Measurements from ENCODE around the gene FOXP1. TPM values are rescaled to one million over a fixed set of nuclear protein-coding genes. Genes with fewer than 3 reads are reported as not detected.

FOXP1 gene
- total RNA-seq, 1 experiment from 2014 or later, result 75.3 TPM

DNA sequence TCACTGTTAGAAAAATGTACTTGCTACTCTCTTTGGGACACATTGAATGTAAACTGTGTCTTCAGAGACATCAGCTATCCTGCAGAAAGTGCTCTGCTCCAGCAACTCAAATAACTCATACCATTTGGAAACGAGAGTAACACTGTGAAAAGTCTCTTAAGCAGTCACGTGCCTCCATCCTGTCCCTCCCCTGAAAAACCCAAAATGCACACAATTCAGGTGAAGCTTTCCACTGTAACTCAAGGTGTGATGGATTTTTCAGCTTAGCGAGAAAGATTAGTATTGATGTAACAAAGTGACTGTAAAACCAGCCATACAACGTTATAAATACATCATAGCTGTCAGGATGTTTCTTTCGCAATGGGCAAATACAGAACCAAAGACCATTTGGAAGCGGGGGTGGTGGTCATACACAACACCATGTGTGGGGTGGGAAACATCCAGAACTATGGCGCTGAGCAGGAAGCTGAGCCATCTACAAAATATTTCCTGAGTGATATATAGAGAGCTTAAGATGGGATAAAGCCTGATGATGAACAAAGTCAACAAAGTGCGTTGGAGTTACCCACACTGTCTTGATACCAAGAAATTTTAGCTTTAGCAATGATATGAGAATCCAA, 332.3 kb downstream of the FOXP1 start:
- no peak overlapping the region for H3T11ph ChIP-seq (ENCODE audit: low read length)
- H3K9ac ChIP-seq (ENCODE audit: extremely low read depth, insufficient read length, low read length), result no peak overlapping the region
- peaks cover 8% of the 10 kb centered on the region; the same call in 1 of the 2 replicates for H3K4me1 ChIP-seq (ENCODE audit: insufficient read depth, low read length)
- Mint-ChIP-seq H3K27me3 (ENCODE audit: low read depth) (no peaks in the 10 kb centered on the region), H3K4me1 (peaks cover 19 to 23% of the 10 kb centered on the region in 2 experiments), H3K27ac (no peak overlapping the region), H3K9me3 (no peaks in the 10 kb centered on the region), H3K4me3 (no peak overlapping the region), H3K36me3 (ENCODE audit: insufficient read depth in 1 of 3, low read depth in 3 of 3) (no peaks in the 10 kb centered on the region)
- no CpG with 5 or more reads among the region's 8 CpGs for WGBS (ENCODE audit: extremely low coverage, insufficient read length, low lambda C conversion rate)
- no peak for DNase-seq
- H4K20me1 ChIP-seq (ENCODE audit: control insufficient read depth, insufficient read depth, insufficient read length), result no peaks in the 10 kb centered on the region
- no peaks in the 10 kb centered on the region for H3K23me2 ChIP-seq (ENCODE audit: insufficient read length, low read depth, low read length, poor library complexity, severe bottlenecking)
- no peak overlapping the region for H2BK5ac ChIP-seq (ENCODE audit: insufficient read length, low read length)
- no peaks in the 10 kb centered on the region for H3K9me3 ChIP-seq (ENCODE audit: control insufficient read depth, low read depth, low read length)
- H3K4me2 ChIP-seq (ENCODE audit: insufficient read depth, insufficient read length, low read length), result no peak overlapping the region
- H3K23ac ChIP-seq (ENCODE audit: insufficient read length, low read depth, low read length), result no peak overlapping the region
- no peaks in the 10 kb centered on the region for H3K79me1 ChIP-seq (ENCODE audit: insufficient read depth, low read depth, low read length, poor library complexity, severe bottlenecking)
- H2BK120ac ChIP-seq (ENCODE audit: low read depth, low read length, poor library complexity, severe bottlenecking), result no peak overlapping the region
- H2AFZ ChIP-seq (ENCODE audit: low read length), result no peak overlapping the region
- H4K5ac ChIP-seq (ENCODE audit: insufficient read length, low read depth, low read length), result no peak overlapping the region
- H2BK12ac ChIP-seq (ENCODE audit: insufficient read length, low read depth, low read length), result no peak overlapping the region
- TF ChIP-seq, protein P1, sequence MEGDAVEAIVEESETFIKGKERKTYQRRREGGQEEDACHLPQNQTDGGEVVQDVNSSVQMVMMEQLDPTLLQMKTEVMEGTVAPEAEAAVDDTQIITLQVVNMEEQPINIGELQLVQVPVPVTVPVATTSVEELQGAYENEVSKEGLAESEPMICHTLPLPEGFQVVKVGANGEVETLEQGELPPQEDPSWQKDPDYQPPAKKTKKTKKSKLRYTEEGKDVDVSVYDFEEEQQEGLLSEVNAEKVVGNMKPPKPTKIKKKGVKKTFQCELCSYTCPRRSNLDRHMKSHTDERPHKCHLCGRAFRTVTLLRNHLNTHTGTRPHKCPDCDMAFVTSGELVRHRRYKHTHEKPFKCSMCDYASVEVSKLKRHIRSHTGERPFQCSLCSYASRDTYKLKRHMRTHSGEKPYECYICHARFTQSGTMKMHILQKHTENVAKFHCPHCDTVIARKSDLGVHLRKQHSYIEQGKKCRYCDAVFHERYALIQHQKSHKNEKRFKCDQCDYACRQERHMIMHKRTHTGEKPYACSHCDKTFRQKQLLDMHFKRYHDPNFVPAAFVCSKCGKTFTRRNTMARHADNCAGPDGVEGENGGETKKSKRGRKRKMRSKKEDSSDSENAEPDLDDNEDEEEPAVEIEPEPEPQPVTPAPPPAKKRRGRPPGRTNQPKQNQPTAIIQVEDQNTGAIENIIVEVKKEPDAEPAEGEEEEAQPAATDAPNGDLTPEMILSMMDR (conservative IDR thresholded peaks at IDR 0.05), result no peak
- no peak overlapping the region for H3K27ac ChIP-seq (ENCODE audit: insufficient read length, low read depth, low read length)
- no peak overlapping the region for H2BK15ac ChIP-seq (ENCODE audit: low read depth, low read length)
- no peak overlapping the region for H3K56ac ChIP-seq (ENCODE audit: insufficient read length, low read depth, low read length)
- H4K8ac ChIP-seq (replicated peaks; ENCODE audit: insufficient read length, low read depth, low read length), result no peak overlapping the region
- H2BK20ac ChIP-seq (ENCODE audit: low read depth, low read length, poor library complexity, severe bottlenecking), result no peak overlapping the region
- no peaks in the 10 kb centered on the region for H3K27me3 ChIP-seq (ENCODE audit: insufficient read depth, low read length)
- H3K4ac ChIP-seq (ENCODE audit: low read depth, low read length), result no peak overlapping the region
- H3K14ac ChIP-seq (ENCODE audit: insufficient read depth, low read length), result no peak overlapping the region
- H2AK5ac ChIP-seq (ENCODE audit: insufficient read length, low read length), result no peak overlapping the region
- H3K79me2 ChIP-seq (ENCODE audit: insufficient read depth, low read length), result no peaks in the 10 kb centered on the region; the same call in 1 of the 2 replicates
- H3K18ac ChIP-seq (ENCODE audit: insufficient read length, low read depth, low read length), result no peak overlapping the region
- no peak overlapping the region for H4K91ac ChIP-seq (ENCODE audit: insufficient read length, low read depth, low read length)

All from H9 (cell line).